Esophagus muscularis mucosa (tissue), 4 donors: ENCODE results near the gene ZNF467.

Source experiments
- CTCF ChIP-seq, 3 experiments: fragments of 200-600 bp in 2 of 3; fragments of 450-650 bp in 1 of 3; sonication (generic) in 2 of 3; IDR thresholded peaks; one replicate each; pipeline ENCODE4 v1.5.1; 2017 to 2019; ENCODE audit warnings: antibody characterized with exemption in 3 of 3, mild to moderate bottlenecking in 2 of 3, moderate library complexity in 1 of 3
- EP300 ChIP-seq: sonication (generic); formaldehyde crosslinking; IDR thresholded peaks from one replicate; pipeline ENCODE4 v1.6.1; 2017; ENCODE audit warnings: antibody characterized with exemption
- POLR2A ChIP-seq: fragments of 450-650 bp; IDR thresholded peaks from one replicate; pipeline ENCODE4 v1.6.1; 2017; ENCODE audit warnings: antibody characterized with exemption, moderate library complexity, mild to moderate bottlenecking, low read depth
- POLR2AphosphoS5 ChIP-seq, 2 donors: sonication (generic); formaldehyde crosslinking; IDR thresholded peaks; one replicate each; pipeline ENCODE4 v1.6.1; 2017; ENCODE audit warnings: antibody characterized with exemption in 2 of 2

- TF ChIP-seq POLR2A (no peak), EP300 (no peak), CTCF (IDR thresholded peaks at IDR 0.05) (no peak), POLR2AphosphoS5 (IDR thresholded peaks at IDR 0.05) (peak in 1 of 2 donors; percentile 13)
These were observed 2.9 kb upstream of the ZNF467 start for GRCh38 chr7:149776289-149776688.
